ENCODE results near the gene PIP5K1B.
A peak's percentile ranks its signal among the peaks of the same experiment; 100 is the strongest.

Gene PIP5K1B

GRCh38 chr9:68950188-68950587, 245.1 kb downstream of the PIP5K1B start:
- no peak for DNase-seq (ENCODE audit: low read depth in 1 of 2, low spot score in 1 of 2)

GRCh38 chr9:68950689-68951088, 245.6 kb downstream of the PIP5K1B start:
- no peak for DNase-seq (ENCODE audit: low read depth in 1 of 2, low spot score in 1 of 2)

GRCh38 chr9:68951879-68952659, 247.0 kb downstream of the PIP5K1B start:
- no peak for DNase-seq (ENCODE audit: low read depth in 1 of 2, low spot score in 1 of 2)

- DNase-seq (ENCODE audit: low read depth in 1 of 2, low spot score in 1 of 2): no peak
Measured at GRCh38 chr9:68953771-68954170, 248.7 kb downstream of the PIP5K1B start.

- DNase-seq (ENCODE audit: low read depth in 1 of 2, low spot score in 1 of 2): no peak
Measured at GRCh38 chr9:68955330-68955729, 250.3 kb downstream of the PIP5K1B start.

GRCh38 chr9:68957479-68957878, 252.4 kb downstream of the PIP5K1B start:
- no peak for DNase-seq (ENCODE audit: low read depth in 1 of 2, low spot score in 1 of 2)

- DNase-seq (ENCODE audit: low read depth in 1 of 2, low spot score in 1 of 2): no peak
Measured at GRCh38 chr9:68961587-68961986, 256.5 kb downstream of the PIP5K1B start.

- no peak for DNase-seq (ENCODE audit: low read depth in 1 of 2, low spot score in 1 of 2)
Measured at GRCh38 chr9:68963416-68963815, 258.4 kb downstream of the PIP5K1B start.

- no peak for DNase-seq (ENCODE audit: low read depth in 1 of 2, low spot score in 1 of 2)
Measured at GRCh38 chr9:68964102-68964541, 259.1 kb downstream of the PIP5K1B start.

- no peak for DNase-seq (ENCODE audit: low read depth in 1 of 2, low spot score in 1 of 2)
Measured at GRCh38 chr9:68964765-68965164, 259.7 kb downstream of the PIP5K1B start.

GRCh38 chr9:68966496-68966944, 261.5 kb downstream of the PIP5K1B start:
- no peak for DNase-seq (ENCODE audit: low read depth in 1 of 2, low spot score in 1 of 2)

- no peak for DNase-seq (ENCODE audit: low read depth in 1 of 2, low spot score in 1 of 2)
Measured at GRCh38 chr9:68967800-68968199, 262.8 kb downstream of the PIP5K1B start.

GRCh38 chr9:68969538-68969937, 264.5 kb downstream of the PIP5K1B start:
- DNase-seq (ENCODE audit: low read depth in 1 of 2, low spot score in 1 of 2): no peak

- no peak for DNase-seq (ENCODE audit: low read depth in 1 of 2, low spot score in 1 of 2)
Measured at GRCh38 chr9:68970151-68970550, 265.1 kb downstream of the PIP5K1B start.

GRCh38 chr9:68973619-68974018, 268.6 kb downstream of the PIP5K1B start:
- no peak for DNase-seq (ENCODE audit: low read depth in 1 of 2, low spot score in 1 of 2)

- peak in 1 of 2 donors; percentile 21 for DNase-seq (ENCODE audit: low read depth in 1 of 2, low spot score in 1 of 2)
Measured at GRCh38 chr9:68974431-68974830, 269.4 kb downstream of the PIP5K1B start.

- no peak for DNase-seq (ENCODE audit: low read depth in 1 of 2, low spot score in 1 of 2)
Measured at GRCh38 chr9:68974901-68975300, 269.9 kb downstream of the PIP5K1B start.

GRCh38 chr9:68975365-68976043, 270.5 kb downstream of the PIP5K1B start:
- DNase-seq (ENCODE audit: low read depth in 1 of 2, low spot score in 1 of 2): no peak

- no peak for DNase-seq (ENCODE audit: low read depth in 1 of 2, low spot score in 1 of 2)
Measured at GRCh38 chr9:68978066-68978465, 273.0 kb downstream of the PIP5K1B start.

GRCh38 chr9:68978501-68978900, 273.5 kb downstream of the PIP5K1B start:
- DNase-seq (ENCODE audit: low read depth in 1 of 2, low spot score in 1 of 2): no peak

- no peak for DNase-seq (ENCODE audit: low read depth in 1 of 2, low spot score in 1 of 2)
Measured at GRCh38 chr9:68979538-68980314, 274.7 kb downstream of the PIP5K1B start.
